ENCODE results near the gene EDIL3. TPM values are rescaled to one million over a fixed set of nuclear protein-coding genes. Genes with fewer than 3 reads are reported as not detected.

The EDIL3 gene
- total and polyA plus RNA-seq, 10 of the 15 experiments (the other 5 are each of a cell fraction or from before 2014, with no cell fraction given) = 0.01 to 0.62 (median 0.20) TPM

- no peaks in the 10 kb centered on the region for H3K4me1 ChIP-seq (ENCODE audit: control insufficient read depth, insufficient read depth, low read length)
- in situ Hi-C loops (cut with MboI) = no loop called here
- H3K4me2 ChIP-seq (ENCODE audit: control insufficient read depth, insufficient read depth) = no peak overlapping the region
- no peak overlapping the region for H3K4me3 ChIP-seq
- CTCF ChIA-PET = no interaction called here
- SMC1A ChIA-PET (ENCODE audit: uncharacterized antibody, unreplicated experiment) = interaction anchor here (0.8 to 1.3 kb wide), 2 partner anchors 11 to 123 kb away, joined by 3 read pairs; no protein-coding TSS in a partner anchor
- no peaks in the 10 kb centered on the region for H3K27me3 ChIP-seq (replicated peaks in 1 of 2; ENCODE audit: control insufficient read depth in 2 of 2, insufficient read depth in 2 of 2, low read length in 1 of 2)
- H3K36me3 ChIP-seq (ENCODE audit: control insufficient read depth in 2 of 2, insufficient read depth in 2 of 2, low read length in 1 of 2) = no peaks in the 10 kb centered on the region
- H2AFZ ChIP-seq (ENCODE audit: control insufficient read depth, low read depth, low read length) = no peak overlapping the region
- no TSS peak for BruUV-seq (replicated peaks)
- no peaks in the 10 kb centered on the region for H4K20me1 ChIP-seq (ENCODE audit: control insufficient read depth, insufficient read depth)
- intact Hi-C loops (cut with micrococcal nuclease; ENCODE audit: unreplicated experiment) = no loop called here
- no peak overlapping the region for H3K27ac ChIP-seq (ENCODE audit: control insufficient read depth, insufficient read depth)
- H3K9me3 ChIP-seq (replicated peaks; ENCODE audit: control insufficient read depth, insufficient read depth, low read length) = no peaks in the 10 kb centered on the region
- RAD21 ChIA-PET (ENCODE audit: unreplicated experiment) = no interaction called here
- no peaks in the 10 kb centered on the region for H3K79me2 ChIP-seq (ENCODE audit: control insufficient read depth, insufficient read depth, low read length)
- 6% methylated on average over 1 of the region's 1 CpG for WGBS (ENCODE audit: insufficient coverage, insufficient replicate concordance, low lambda C conversion rate, missing lambda C conversion rate)
- no peak overlapping the region for H3K9ac ChIP-seq (ENCODE audit: control insufficient read depth, insufficient read depth, low read length)
- no peak for FAIRE-seq
- no peak for ATAC-seq
- POLR2A ChIA-PET = interaction anchor here (0.7 kb wide), 1 partner anchor 1718 kb away, joined by 3 read pairs; no protein-coding TSS in a partner anchor
- DNase-seq (ENCODE audit: low read depth, low spot score) = no peak
- TF ChIP-seq SIX5 (IDR thresholded peaks at IDR 0.05; ENCODE audit: low read depth, low read length, severe bottlenecking) (no peak), HCFC1 (IDR thresholded peaks at IDR 0.05; ENCODE audit: low read length) (no peak), EZH2 (IDR thresholded peaks at IDR 0.05; ENCODE audit: borderline replicate concordance, control insufficient read depth, low read depth, low read length) (no peak), CUX1 (IDR thresholded peaks at IDR 0.05; ENCODE audit: insufficient replicate concordance, low read depth, low read length) (no peak), HSF1 (IDR thresholded peaks at IDR 0.05; ENCODE audit: low read depth, low read length) (no peak), ZBTB4 (CRISPR knock-in tag; IDR thresholded peaks at IDR 0.05) (no peak), ATF2 (IDR thresholded peaks at IDR 0.05; ENCODE audit: low read length) (no peak), JUND (IDR thresholded peaks at IDR 0.05; ENCODE audit: low read depth, low read length) (no peak), BRCA1 (IDR thresholded peaks at IDR 0.05; ENCODE audit: low read depth, low read length) (no peak), ZBTB33 (IDR thresholded peaks at IDR 0.05) (no peak)
These were observed 170.8 kb downstream of the EDIL3 start for GRCh38 chr5:84213861-84214260.
